ENCODE results near the gene CASP7.

The CASP7 gene

DNA sequence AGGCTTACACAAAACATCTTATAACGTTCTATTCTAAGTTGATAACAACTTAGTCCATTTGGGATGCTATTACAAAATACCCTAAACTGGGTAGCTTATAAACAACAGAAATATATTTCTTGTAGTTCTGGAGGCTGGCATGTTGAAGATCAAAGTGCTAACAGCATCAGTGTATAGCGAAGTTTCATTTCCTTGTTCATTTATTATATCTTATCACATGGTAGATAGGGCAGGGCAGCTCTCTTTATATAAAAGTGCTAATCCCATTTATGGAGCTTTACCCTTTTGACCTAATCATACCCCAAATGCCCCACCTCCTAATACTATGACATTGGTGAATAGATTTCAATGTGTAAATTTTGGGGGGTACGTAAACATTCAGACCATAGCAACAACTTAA, 6.3 kb downstream of the CASP7 start:
- no peak overlapping the region for H3K4me3 ChIP-seq (ENCODE audit: control insufficient read depth, low read depth, low read length)
- TF ChIP-seq, protein P1, sequence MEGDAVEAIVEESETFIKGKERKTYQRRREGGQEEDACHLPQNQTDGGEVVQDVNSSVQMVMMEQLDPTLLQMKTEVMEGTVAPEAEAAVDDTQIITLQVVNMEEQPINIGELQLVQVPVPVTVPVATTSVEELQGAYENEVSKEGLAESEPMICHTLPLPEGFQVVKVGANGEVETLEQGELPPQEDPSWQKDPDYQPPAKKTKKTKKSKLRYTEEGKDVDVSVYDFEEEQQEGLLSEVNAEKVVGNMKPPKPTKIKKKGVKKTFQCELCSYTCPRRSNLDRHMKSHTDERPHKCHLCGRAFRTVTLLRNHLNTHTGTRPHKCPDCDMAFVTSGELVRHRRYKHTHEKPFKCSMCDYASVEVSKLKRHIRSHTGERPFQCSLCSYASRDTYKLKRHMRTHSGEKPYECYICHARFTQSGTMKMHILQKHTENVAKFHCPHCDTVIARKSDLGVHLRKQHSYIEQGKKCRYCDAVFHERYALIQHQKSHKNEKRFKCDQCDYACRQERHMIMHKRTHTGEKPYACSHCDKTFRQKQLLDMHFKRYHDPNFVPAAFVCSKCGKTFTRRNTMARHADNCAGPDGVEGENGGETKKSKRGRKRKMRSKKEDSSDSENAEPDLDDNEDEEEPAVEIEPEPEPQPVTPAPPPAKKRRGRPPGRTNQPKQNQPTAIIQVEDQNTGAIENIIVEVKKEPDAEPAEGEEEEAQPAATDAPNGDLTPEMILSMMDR (IDR thresholded peaks at IDR 0.05; ENCODE audit: control insufficient read depth, insufficient read depth, low read depth, low read length, missing control alignments): no peak
- no peak for DNase-seq (ENCODE audit: low read depth)

DNA sequence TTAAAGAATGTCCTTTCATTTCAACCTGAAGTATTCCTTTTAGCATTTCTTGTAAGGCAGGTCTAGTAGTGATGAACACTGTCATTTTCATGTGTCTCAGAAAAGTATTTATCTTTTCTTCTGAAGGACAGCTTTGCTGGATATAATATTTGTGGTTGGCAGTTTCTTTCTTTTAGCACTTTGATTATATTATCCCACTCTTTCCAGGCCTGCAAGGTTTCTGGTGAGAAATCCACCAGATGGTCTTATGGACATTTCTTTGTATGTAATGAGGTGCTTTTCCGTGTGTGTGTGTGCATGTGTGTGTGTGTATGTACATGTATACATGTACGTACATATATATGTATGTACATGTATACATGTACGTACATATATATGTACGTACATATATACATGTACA, 7.3 kb downstream of the CASP7 start:
- no peak for DNase-seq (ENCODE audit: low read depth)
- TF ChIP-seq, protein P1 (IDR thresholded peaks at IDR 0.05; ENCODE audit: control insufficient read depth, insufficient read depth, low read depth, low read length, missing control alignments): no peak
- H3K4me3 ChIP-seq (ENCODE audit: control insufficient read depth, low read depth, low read length): no peak overlapping the region

DNA sequence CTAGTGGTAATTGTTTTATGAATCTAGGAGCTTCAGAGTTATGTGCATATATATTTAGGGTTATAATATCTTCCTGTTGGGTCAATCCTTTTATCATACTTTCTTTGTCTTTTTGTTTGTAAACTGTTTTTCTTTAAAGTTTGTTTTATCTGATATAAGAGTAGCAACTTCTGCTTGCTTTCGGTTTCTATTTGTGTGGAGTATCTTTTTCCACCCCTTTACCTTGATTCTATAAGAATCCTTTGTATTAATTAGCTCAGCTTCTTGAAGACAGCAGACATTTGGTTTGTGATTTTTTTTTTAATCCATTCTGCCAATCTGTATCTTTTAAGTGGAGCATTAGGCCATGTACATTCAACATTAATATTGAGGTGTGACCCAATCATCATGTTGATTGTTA, 9.3 kb downstream of the CASP7 start:
- DNase-seq (ENCODE audit: low read depth): no peak
- TF ChIP-seq, protein P1 (IDR thresholded peaks at IDR 0.05; ENCODE audit: control insufficient read depth, insufficient read depth, low read depth, low read length, missing control alignments): no peak
- H3K4me3 ChIP-seq (ENCODE audit: control insufficient read depth, low read depth, low read length): no peak overlapping the region

DNA sequence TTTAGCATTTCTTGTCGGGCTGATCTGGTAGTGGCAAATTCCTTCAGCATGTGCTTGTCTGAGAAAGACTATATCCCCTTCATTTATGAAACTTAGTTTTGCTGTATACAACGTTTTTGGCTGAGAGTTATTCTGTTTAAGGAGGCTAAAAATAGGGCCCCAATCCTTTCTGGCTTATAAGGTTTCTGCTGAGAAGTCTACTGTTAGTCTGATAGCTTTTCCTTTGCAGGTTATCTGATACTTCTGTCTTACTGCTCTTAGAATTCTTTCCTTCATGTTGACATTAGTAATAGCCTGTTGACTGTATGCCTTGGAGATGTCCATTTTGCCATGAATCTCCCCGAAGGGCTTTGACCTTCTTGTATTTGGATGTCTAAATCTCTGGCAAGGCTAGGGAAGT, 9.9 kb downstream of the CASP7 start:
- no peak overlapping the region for H3K4me3 ChIP-seq (ENCODE audit: control insufficient read depth, low read depth, low read length)
- TF ChIP-seq, protein P1 (IDR thresholded peaks at IDR 0.05; ENCODE audit: control insufficient read depth, insufficient read depth, low read depth, low read length, missing control alignments): no peak
- no peak for DNase-seq (ENCODE audit: low read depth)

DNA sequence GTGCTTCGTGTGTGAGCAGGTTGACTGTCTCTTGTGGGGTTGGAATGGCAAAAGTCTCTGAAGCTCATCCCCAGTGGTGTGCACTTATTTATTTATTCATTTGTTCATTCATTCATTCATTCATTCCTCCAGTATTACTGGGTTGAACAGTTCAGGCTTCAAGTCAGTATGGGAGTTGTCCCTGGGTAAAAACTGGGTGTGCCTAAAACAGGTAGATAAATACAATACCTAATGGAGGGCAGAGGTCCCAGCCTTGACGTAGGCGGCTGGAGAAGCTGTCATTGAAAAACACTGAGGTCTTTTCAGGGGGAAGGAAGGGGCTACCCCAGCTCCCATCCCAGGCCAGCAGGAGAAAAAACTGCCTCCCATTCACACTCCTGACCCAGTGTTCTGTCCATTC, 11.0 kb downstream of the CASP7 start:
- DNase-seq (ENCODE audit: low read depth): no peak
- H3K4me3 ChIP-seq (ENCODE audit: control insufficient read depth, low read depth, low read length): no peak overlapping the region
- TF ChIP-seq, protein P1 (IDR thresholded peaks at IDR 0.05; ENCODE audit: control insufficient read depth, insufficient read depth, low read depth, low read length, missing control alignments): no peak

DNA sequence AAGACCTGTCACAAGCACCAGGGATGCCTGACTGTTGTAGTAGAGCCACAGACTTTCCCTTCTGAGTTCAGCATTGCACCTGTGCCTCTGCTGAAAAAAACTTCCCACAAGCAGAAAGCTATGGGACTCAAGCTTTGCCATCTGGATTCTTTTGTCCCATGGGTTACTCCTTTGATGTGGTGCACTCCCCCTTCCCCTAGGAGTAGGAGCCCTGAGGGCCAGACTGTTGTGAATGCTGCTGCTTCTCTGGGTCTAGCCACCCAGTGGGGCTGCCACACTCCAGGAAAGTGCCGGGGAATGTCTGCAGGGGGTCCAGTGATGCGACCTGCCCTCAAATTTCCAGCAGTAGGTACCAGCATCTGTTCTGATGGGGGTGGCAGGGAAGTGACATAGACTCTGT, 11.7 kb downstream of the CASP7 start:
- no peak overlapping the region for H3K4me3 ChIP-seq (ENCODE audit: control insufficient read depth, low read depth, low read length)
- no peak for DNase-seq (ENCODE audit: low read depth)
- TF ChIP-seq, protein P1 (IDR thresholded peaks at IDR 0.05; ENCODE audit: control insufficient read depth, insufficient read depth, low read depth, low read length, missing control alignments): no peak

DNA sequence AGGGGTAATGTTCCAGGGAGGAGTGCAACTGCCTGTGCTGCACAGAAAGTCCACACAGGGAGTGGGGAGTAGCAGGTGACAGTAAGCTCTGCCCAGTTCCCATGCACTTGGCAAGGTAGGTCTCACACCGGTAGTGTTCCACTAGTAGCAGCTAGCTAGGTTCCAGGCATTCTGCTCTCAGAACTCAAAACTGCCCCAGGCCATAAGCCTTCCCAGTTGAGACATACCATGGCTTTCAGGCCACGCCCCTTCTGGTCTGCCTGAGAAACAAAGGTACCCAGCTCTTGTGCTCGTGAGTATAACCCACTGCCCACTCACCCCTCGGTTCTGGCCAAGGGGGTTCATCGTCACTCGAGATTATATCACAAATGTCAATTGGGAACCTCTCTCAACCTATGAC, 12.6 kb downstream of the CASP7 start:
- H3K4me3 ChIP-seq (ENCODE audit: control insufficient read depth, low read depth, low read length): no peak overlapping the region
- no peak for DNase-seq (ENCODE audit: low read depth)
- TF ChIP-seq, protein P1 (IDR thresholded peaks at IDR 0.05; ENCODE audit: control insufficient read depth, insufficient read depth, low read depth, low read length, missing control alignments): no peak
